KBM-7 (cell line): Measurements from ENCODE around the gene SLN.

Experiments
- DNase-seq: peaks from one replicate; pipeline ENCODE4 v3.0.0-alpha.2; 2015
- in situ Hi-C: fragments of 300-500 bp; cut with MboI; formaldehyde crosslinking; loops from 2 replicates; pipeline ENCODE4 v1.14.3; 2020; ENCODE audit warnings: low sequenced_read_pairs, low pct_unique_long_range_greater_than_20kb, mixed read lengths

SLN gene

GRCh38 chr11:107721207-107721606 is 9.4 kb upstream of the SLN start:
- no peak for DNase-seq

DNA sequence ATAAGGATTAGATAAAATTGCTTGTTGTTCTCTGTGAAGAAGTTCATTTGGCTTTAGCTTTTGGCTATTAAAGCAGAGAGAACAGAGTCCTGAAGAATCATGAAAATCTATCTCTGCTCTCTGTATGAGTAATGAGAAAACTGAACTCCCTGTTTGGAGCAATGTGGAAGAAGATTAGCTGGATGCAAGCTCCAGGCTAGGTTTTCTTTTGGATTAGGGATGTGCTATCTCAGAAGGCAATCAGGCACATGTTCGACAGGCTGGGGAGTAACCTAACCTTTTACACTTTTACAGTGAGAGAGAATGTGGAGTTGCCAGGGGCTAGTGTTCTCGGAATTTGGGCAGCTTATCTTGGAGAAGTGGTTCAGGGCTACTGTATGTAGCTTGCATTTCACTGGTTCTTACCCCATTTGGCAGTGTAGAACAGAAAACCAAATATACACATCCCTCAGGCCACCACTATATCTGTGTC is 8.5 kb upstream of the SLN start:
- in situ Hi-C loops, result no loop called here
- DNase-seq, result no peak

More at GRCh38 chr11:107721207-107721606, 9.4 kb upstream of the SLN start:
- in situ Hi-C loops, result no loop called here

DNA sequence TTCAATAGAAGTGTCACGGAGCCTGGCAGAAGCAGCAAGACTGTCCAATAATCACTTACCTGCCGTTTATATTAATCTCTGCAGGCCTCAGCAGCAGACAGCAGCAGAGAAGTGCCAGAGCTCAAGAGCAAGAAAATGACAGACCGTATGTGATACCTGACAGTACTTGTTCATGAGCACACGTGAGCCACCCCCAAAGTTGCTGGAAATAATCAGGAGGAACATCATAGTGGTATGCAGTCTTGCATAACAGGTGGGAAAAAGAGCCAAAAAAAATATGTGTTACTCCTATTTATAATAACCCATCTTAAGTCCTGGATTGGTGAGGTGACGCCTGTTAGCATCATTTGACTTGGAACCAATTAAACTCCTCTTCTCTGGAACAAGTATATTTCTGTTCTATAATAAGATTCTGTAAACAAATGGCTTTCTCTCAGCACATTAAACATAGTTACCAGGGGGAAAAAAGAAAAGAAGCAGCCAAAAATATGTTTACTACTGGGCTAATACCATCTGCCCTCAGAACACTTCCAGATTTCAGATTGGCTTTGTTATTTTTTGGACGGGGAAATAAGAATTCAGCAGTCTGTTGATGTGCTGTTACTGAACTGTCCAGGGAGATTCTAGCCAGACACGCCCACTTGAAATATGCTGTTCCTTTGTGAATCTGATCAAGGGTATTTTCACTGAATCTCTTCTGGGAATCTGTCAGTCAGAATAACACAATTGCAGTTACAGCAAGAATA is 7.9 kb upstream of the SLN start:
- DNase-seq, result no peak
- in situ Hi-C loops, result no loop called here

GRCh38 chr11:107719073-107719472 is 7.2 kb upstream of the SLN start:
- in situ Hi-C loops, result no loop called here
- no peak for DNase-seq

DNA sequence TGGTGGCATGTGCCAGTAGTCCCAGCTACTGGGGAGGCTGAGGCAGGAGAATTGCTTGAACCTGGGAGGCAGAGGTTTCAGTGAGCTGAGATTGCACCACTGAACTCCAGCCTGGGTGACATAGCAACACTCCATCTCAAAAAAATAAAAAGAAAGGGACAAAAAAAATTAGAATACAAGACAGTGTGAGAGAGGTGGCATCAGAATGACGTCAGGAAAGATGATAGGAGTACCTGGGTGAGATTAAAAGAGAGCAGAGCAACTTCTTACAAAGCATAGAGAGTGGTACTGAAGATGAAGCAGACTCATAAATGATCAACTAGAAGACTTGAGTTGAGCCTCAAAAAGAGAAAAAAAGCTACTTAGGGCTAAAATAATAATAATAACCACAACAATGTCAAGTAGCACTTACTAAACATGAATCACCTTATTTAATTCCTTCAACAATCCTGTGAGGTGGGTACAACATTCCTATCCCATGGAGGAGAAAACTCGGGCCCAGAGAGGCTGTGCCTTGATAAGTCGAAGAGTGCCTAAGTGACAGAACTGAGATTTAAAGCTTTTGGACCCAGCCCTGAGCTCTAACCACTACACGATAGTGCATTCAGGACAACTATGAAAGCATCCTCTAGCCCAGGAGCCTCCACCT is 5.2 kb upstream of the SLN start:
- DNase-seq, result no peak
- in situ Hi-C loops, result no loop called here

DNA sequence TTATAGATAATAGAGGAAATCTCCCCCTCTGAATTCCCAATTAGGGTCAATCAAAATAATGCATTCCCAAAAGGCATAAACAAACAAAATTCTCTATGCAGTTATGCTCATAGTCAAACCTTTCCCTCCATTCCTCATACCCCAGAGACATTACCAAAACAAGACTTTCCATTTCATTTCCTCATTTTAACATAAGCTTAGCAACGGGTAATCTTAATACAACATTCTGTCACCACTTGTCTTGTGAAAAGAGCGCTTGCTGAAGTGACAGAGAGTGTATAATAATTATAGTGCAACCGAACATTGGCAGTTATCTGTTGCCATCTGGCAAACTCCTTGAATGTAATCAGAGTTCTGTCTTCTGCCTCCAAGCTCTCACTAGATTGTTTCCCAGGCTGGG is 1.2 kb upstream of the SLN start:
- in situ Hi-C loops, result no loop called here
- peak; percentile 8 for DNase-seq

DNA sequence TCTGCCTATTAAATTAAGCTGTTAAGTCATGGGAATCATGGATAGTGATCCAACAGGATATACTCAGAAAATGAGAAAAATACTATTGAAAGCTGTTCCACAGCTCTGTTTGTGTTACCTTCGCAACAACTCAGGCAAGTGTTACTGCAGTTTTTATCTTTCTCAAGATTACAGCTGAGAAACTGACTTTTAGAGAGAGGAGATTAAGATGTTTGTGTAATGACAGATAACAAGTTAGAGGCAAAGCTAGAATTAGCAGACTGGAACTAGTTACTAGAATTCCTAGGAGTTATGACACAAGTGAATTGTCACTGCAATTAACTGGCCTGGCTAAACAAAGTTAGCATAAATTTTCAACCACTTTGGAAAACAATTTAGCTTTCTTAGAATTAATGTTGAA is 1.6 kb downstream of the SLN start:
- no peak for DNase-seq
- in situ Hi-C loops, result no loop called here

- DNase-seq, result no peak
- in situ Hi-C loops, result no loop called here
Measured at GRCh38 chr11:107708792-107709191, 3.1 kb downstream of the SLN start.

GRCh38 chr11:107707807-107708206 is 4.0 kb downstream of the SLN start:
- no peak for DNase-seq
- in situ Hi-C loops, result no loop called here

DNA sequence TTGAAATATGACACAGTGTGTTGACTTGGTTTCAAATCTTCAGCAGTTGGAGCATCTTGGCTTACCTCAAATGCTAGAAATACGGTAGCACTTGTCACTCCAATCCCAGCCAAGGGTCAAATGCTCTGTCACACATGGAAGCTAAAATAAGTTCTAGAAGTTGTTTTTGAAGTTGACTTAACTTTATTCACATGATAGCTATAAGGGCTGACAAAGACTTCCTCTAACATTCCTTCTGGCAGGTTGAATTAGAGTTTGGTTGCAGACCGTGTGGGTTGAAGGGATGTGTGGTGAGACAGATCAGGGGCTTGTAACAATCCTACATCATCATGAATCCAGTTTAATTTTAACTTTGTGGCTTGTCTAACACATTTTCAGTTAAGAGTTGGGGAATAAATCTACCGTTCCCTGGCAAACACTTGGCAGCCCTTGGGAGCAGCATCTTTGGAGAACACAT is 4.6 kb downstream of the SLN start:
- DNase-seq, result no peak
- in situ Hi-C loops, result no loop called here

DNA sequence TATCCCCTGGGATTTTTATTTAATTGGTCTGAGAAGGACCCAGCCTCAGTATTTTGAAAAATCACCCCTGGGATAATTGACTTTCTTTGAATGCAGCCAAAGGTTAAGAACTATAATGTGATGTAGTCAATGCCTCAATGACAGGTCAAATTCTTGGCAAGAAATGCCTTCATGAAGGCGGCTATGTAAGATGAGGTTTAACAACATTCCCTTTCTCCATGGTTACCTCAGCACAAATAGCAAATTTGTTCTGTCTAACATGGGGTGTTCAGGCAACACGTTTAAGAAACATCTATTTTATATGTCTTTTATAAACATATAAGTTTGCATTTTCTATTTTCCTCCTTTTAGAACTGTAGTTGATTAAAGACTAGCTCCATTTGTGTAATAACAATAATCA is 5.3 kb downstream of the SLN start:
- in situ Hi-C loops, result no loop called here
- DNase-seq, result no peak

DNA sequence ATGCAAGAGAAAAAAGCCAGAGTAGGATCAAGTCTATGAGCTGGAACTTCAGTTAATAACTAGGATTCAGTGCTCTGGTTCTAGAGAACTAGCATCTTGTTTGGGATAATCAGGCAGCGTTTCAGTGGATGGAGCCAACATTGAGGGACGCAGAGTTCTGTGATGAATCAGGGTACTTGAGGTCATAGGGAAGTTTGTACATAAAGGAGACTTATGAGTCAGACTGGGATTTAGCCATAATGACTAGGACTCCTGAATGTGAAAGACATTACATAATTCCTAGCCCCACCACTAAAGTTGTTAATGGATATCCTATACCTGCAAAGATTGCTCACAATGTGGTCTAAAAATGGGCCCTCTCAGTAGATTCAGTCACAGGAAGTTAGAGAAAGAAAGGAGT is 6.8 kb downstream of the SLN start:
- no peak for DNase-seq
- in situ Hi-C loops, result no loop called here

GRCh38 chr11:107704451-107704850 is 7.4 kb downstream of the SLN start:
- in situ Hi-C loops, result no loop called here
- DNase-seq, result no peak

- in situ Hi-C loops, result no loop called here
- no peak for DNase-seq
Measured at GRCh38 chr11:107702723-107703122, 9.1 kb downstream of the SLN start.

GRCh38 chr11:107702109-107702660 is 9.7 kb downstream of the SLN start:
- in situ Hi-C loops, result no loop called here
- DNase-seq, result no peak

DNA sequence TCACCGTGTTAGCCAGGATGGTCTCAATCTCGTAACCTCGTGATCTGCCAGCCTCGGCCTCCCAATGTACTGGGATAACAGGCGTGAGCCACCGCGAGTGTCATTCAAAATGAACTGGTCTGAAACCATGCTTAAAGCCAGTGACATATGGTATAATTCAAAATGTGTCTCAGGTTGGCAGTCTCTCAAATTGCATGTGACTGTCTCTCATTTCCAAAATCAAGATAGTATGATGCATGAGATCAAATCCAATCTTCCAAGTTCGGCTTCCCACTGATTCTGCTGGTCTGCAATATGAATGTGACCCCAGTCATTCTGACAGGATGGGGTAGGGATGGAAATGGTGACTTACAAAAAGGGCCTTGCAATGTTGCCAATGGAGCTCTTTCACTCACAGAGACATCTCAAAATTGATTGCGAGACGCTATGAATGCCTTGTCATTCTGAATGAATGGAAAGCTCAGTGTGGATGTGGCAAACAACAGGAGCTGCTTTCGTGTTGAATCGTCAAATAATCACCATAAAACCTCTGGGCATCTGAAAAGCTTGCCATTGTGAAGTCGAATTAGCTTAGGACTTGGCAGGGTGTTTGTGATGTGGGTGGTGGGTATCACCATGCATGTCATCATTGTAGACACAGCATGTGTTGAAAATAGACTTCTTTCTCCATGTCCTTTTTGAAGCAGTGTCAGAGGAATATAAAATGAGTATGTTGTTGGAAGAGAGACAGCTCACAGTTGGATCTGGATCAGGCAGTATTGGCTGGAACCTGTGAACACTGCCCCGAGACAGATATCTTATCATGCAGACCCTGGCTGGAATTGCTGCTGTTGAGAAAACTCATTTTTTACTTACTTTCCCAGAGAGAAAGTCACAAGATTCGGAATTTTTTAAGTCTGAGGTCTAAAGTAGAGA is 12.2 kb downstream of the SLN start:
- DNase-seq, result no peak
- in situ Hi-C loops, result loop anchor here (25.0 kb wide), 1 partner anchor 112 kb away; the partner anchor contains the start of gene ELMOD1

- no peak for DNase-seq
- in situ Hi-C loops, result loop anchor here (25.0 kb wide), 1 partner anchor 110 kb away; the partner anchor contains the start of gene ELMOD1
Measured at GRCh38 chr11:107697291-107697690, 14.6 kb downstream of the SLN start.

DNA sequence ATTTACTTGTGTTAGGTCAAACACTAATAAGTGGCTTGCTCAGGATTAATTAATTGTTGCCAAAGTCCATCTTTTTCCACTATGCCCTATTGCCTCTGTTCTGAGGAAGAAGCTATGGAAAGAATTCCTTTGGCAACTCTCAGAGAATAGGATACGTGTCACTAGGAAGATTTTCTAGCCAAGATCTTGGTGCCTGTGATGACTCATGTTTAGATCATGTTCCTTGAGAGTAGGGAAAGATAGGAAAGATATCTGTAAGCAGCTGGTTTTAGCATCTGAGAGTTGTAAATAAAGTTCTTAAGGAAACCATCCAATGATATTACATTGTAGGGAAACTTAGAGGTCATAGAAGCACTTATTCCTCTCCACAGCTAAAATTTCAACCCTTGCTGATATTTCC is 15.7 kb downstream of the SLN start:
- no peak for DNase-seq
- in situ Hi-C loops, result loop anchor here (25.0 kb wide), 1 partner anchor 109 kb away; the partner anchor contains the start of gene ELMOD1

DNA sequence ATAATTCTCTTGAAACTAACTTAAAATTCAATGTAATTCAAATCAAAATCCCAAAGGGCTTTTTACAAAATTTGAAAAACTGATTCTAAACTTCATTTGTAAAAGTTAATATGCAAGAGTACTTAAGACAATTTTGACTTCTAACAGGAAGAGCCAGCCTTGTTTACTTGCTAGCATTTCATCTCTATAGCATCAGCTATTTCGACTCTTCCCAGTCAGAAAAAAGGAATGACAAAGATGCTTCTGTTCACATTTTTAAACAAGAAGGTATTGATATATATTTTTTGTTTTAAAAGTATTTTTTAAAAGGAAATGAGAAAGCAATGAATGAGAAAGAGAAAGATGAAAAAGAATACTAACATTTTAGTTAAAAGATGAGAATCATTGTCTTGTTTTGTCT is 16.4 kb downstream of the SLN start:
- in situ Hi-C loops, result loop anchor here (25.0 kb wide), 1 partner anchor 108 kb away; the partner anchor contains the start of gene ELMOD1
- DNase-seq, result no peak
